Stimulated activated naive CD4-positive, alpha-beta T cell (primary cell): Measurements from ENCODE around the gene CNBD2.
"Not testable (repeated sequence)": the region's sequence is repeated elsewhere in the genome, so short reads cannot be mapped to it uniquely, and the experiment has no call there.

ENCODE experiments used
- DNase-seq, 6 experiments: peaks; one replicate each; lab custom pipeline; 2025; lab: John Stamatoyannopoulos, UW

CNBD2 gene

DNA sequence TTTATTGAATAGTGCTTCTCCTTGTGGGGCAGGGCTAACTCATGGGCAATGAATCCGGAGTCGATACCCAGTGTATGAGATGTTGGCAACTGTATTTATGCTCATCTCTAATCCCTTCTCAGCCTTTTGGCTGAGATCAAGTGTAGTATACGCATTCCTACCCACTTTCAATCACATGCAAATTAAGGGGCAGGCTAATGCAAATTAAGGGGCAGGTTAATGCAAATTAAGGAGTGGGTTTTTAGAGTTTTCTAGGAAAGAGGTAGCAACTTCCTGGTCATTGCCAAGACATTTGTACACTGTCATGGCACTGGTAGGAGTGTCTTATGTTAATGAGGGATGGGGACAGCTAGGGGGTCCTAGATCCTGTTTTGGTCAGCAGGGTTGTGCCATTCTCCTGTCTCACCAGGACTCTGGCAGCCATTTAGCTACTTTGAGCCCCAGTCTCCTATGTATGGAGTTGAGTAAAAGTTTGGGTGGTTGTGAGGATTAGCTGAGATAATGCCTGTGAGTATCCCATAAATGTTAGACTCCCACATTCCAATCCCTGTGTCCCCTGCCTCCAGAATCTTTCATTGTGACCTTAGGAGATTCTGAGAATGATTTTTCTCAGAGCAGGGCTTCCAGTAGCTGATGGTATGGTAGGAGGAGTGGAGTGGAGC, at the start of gene CNBD2:
Gene CNBD2, plus strand, starts transcription at position 612 of the 662 bp plus-strand sequence. CDS start 173 bp downstream, outside the sequence.
- DNase-seq = no peak

DNA sequence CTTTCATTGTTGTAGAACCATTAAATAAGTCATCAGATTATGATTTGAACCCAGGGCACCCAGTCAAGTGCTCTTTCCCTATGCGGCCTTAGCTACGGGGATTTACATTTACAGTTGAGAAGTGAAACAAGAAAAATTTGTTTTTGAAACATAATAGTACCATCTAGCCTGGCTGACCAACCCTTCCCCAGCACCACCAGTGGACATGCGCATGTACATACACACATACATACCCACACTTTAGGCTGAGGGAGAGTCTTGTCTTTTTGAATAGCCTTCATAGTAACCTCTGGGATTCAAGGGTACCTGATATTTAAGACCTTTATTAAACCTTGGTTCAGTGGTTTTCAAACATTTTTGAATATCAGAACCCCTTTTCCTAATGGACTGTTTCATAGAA, 47.9 kb upstream of the CNBD2 start:
- no peak for DNase-seq

- no peak for DNase-seq
Measured at GRCh38 chr20:35929301-35929700, 39.1 kb upstream of the CNBD2 start.

- DNase-seq = no peak
Measured at GRCh38 chr20:35934050-35934449, 34.3 kb upstream of the CNBD2 start.

GRCh38 chr20:35939264-35939663, 29.1 kb upstream of the CNBD2 start:
- no peak for DNase-seq

DNA sequence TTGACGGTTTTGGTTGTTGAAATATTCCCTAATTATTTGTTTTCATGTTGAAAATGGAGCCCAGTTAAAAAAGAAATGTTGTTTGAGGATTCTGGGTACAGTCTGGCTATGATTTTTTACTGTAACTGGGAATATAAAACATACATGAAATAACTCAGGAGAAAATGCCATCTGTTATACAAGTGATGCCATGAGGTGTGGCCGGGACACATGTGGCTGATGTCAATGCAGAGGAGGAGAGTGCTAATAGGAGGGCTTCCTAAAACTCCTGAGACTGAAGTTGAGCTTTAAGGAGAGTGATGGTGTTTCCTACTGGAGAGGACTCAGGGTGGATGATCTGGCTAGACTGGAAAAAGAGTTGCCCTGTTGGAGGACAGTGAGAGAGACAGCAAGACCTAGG, 26.8 kb upstream of the CNBD2 start:
- DNase-seq = no peak

GRCh38 chr20:35942243-35942642, 26.1 kb upstream of the CNBD2 start:
- no peak for DNase-seq

- DNase-seq = peak in 1 of 6 experiments; percentile 1
Measured at GRCh38 chr20:35947489-35947888, 20.9 kb upstream of the CNBD2 start.

- DNase-seq = no peak
Measured at GRCh38 chr20:35947907-35948306, 20.5 kb upstream of the CNBD2 start.

- DNase-seq = no peak
Measured at GRCh38 chr20:35950093-35950492, 18.3 kb upstream of the CNBD2 start.

DNA sequence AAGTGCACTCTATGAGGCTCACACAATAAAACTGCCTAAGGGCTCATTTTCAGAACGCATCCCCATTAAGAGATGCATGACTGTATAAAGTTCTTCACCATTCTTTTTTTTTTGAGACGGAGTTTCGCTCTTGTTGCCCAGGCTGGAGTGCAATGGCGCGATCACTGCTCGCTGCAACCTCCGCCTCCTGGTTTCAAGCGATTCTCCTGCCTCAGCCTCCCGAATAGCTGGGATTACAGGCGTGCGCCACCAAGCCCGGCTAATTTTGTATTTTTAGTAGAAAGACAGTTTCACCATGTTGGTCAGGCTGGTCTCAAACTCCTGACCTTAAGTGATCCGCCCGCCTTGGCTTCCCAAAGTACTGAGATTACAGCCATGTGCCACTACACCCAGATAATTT, 16.3 kb upstream of the CNBD2 start:
- peak in 1 of 6 experiments; percentile 6 for DNase-seq

GRCh38 chr20:35952480-35953386, 15.7 kb upstream of the CNBD2 start:
- no peak for DNase-seq

- peak; percentile 65 to 89 (median 76) for DNase-seq
Measured at GRCh38 chr20:35953387-35954199, 14.8 kb upstream of the CNBD2 start.

DNA sequence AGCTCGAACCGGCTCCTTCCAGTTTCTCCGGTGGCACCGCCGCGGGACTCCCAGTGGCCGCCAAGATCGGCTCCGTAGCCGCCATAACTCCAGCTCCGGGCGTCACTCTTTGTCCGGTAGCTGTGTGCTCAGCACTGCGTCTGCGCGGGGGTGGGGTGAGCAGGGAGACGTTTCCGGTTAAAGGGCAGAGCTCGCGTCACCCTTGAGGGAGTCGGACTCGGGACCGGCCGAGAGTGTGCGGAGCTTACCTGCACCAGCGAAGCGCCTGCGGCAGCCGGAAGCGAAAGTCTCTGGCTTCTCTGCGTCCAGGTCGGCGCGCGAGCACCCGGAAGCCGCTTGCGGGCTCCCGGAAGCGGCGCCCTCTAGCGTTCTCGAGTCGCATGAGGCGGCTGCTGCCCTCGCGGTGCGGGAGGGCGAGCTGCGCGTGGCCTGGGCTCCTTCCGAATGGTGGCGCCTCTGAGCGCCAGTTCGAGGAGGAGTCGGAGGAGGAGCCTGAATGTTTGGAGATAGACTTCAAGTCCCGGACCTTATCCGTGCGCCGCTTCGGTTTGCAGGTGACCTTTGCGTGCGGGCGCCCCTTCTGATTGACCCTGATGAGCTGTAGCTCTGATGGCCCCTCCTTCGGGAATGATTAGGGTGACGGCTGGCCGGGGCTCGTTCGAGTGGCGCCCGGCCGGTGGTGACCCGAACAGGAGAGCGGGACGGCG, 14.0 kb upstream of the CNBD2 start, which contains the start of gene SCAND1:
Gene SCAND1, minus strand, starts transcription at position 303 of the 707 bp plus-strand sequence. Its CDS starts 218 bp downstream, at position 85.
- DNase-seq = peak; percentile 90 to 97 (median 96)

- DNase-seq = peak in 2 of 6 experiments; percentile 54 to 64
Measured at GRCh38 chr20:35954907-35955251, 13.5 kb upstream of the CNBD2 start.

DNA sequence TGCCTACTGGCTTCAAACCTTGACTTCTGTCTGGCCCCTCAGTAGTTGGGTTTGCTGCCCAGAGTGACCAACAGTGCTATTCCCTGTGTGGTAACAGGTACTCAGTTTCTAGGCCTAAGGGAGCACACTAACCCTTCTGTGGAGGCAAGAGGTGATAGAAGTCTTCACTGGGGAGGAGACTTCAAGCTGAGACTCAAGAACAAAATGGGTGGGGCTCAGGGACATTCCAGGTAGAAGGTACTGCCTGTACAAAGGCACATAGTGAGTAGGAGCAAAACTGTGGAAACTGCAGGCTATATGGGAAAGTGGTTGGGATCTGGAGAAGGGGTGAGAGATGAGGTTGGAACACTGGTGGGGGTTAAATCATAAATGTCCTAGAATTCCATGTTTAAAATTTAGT, 11.8 kb upstream of the CNBD2 start:
- DNase-seq = no peak

GRCh38 chr20:35959291-35959690, 9.1 kb upstream of the CNBD2 start:
- DNase-seq = not testable (repeated sequence)

DNA sequence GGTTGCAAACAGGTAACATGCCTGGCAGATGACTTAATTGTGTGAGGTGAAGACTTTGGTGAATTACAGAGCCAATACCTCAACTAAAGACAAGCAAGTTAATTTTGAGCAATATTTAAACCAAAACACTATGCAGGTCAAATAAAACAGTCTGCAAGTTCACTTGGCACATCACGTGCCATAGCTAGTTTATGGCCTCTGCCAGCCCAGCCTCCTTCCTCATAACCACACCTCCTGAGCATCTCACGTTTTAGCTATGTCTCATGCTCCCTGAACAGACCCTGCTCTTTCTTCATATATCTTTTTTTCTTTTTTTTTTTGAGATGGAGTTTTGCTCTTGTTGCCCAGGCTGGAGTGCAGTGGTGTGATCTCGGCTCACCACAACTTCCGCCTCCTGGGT, 4.5 kb upstream of the CNBD2 start:
- no peak for DNase-seq

GRCh38 chr20:35968930-35969329, 540 bp downstream of the CNBD2 start:
- DNase-seq = no peak

DNA sequence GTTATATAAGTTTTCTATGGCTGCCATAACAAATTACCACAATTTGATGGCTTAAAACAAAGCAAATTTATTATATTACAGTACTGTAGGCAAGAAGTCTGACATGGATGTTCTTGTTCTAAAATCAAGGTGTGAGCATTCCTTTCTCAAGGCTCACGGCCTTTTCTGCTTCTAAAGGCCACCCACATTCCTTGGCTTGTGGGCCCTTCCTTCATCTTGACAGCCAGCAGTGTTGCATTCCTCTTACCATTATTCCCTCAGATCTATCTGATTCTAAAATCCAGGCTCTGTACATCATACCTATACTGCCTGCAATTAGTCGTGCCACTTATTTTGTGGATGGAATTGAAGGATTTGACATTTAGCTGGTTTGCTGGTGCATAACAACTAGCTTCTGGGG, 3.6 kb downstream of the CNBD2 start:
- DNase-seq = no peak

- no peak for DNase-seq
Measured at GRCh38 chr20:35972462-35972861, 4.1 kb downstream of the CNBD2 start.

DNA sequence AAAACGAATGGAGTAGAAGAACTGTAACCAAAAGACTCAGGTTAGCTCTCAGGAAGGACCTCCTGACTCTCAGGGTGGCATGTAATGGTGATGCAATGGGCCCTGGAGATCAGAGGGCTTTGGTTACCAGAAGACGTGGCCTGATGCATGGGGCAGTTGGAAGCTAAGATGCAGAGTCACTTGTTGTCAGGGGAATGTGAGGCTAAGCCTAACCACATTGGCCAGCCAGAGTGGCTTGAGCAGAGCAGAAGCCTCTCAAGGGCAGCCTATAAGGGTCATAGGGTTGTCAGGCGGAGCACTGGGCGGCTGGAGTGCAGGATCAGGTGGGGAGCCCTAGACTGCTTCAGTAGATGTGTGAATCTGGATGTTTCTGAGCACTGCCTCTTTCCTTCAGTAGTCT, 5.9 kb downstream of the CNBD2 start:
- no peak for DNase-seq
